Endothelial cell of umbilical vein (primary cell): ENCODE measurements around the gene RANBP2. TPM values are rescaled to one million over a fixed set of nuclear protein-coding genes. Genes with fewer than 3 reads are reported as not detected.

ENCODE experiments used
- BruUV-seq: library from RNA; stranded (reverse); fragments of 400-500 nt; replicated peaks from 2 replicates; lab custom pipeline; 2021; lab: Mats Ljungman, UMichigan
- CTCF ChIA-PET: fragments of 300-600, 350-600 bp; sonication (Branson Sonifier 250); formaldehyde crosslinking; loops from one replicate; lab custom pipeline; 2021; ENCODE audit warnings: antibody characterized with exemption, inconsistent platforms; lab: Charles Lee
- POLR2A ChIA-PET: fragments of 300-600, 350-600 bp; sonication (Branson Sonifier 250); formaldehyde crosslinking; loops from one replicate; lab custom pipeline; 2021; ENCODE audit warnings: antibody characterized with exemption, inconsistent platforms; lab: Charles Lee
- DNase-seq: peaks from one replicate; pipeline ENCODE4 v3.0.0-alpha.2; 2011; ENCODE audit warnings: low read depth, low spot score
- FAIRE-seq: peaks from 2 replicates; lab custom pipeline; 2011; peaks lifted over from hg19 to GRCh38; lab: Jason Lieb, UNC
- H2AFZ ChIP-seq: 2 replicates; pipeline ENCODE4 v1.6.0; 2012; ENCODE audit warnings: low read depth, low read length, control low read depth, inconsistent platforms
- H3K27ac ChIP-seq: 2 replicates; pipeline ENCODE4 v1.5.1; 2011; ENCODE audit warnings: low read depth, mild to moderate bottlenecking, control low read depth, low read length, moderate library complexity; ENCODE audit not compliant: insufficient read depth
- H3K27me3 ChIP-seq, 2 experiments: 2 replicates each; pipeline versions ENCODE4 v1.6.0 to v1.6.1; 2011; ENCODE audit warnings: low read length in 2 of 2, mixed read lengths in 1 of 2; ENCODE audit not compliant: control insufficient read depth in 2 of 2, insufficient read depth in 2 of 2
- H3K36me3 ChIP-seq, 2 experiments: 2 replicates in 1 of 2; 3 replicates in 1 of 2; pipeline ENCODE4 v1.5.1; 2011; ENCODE audit warnings: low read length in 2 of 2, mild to moderate bottlenecking in 1 of 2, moderate library complexity in 1 of 2; ENCODE audit not compliant: control insufficient read depth in 2 of 2, insufficient read depth in 2 of 2; ENCODE audit errors: extremely low read depth in 1 of 2
- H3K4me1 ChIP-seq: 3 replicates; pipeline ENCODE4 v1.5.1; 2011; ENCODE audit warnings: mild to moderate bottlenecking, low read length; ENCODE audit not compliant: control insufficient read depth, insufficient read depth; ENCODE audit errors: extremely low read depth
- H3K4me2 ChIP-seq: 2 replicates; pipeline ENCODE4 v1.6.1; 2011; ENCODE audit warnings: low read length, control low read depth, mixed read lengths; ENCODE audit not compliant: insufficient read depth
- H3K4me3 ChIP-seq, 3 experiments: fragments of 200-600 bp in 1 of 3; sonication (generic), shearing (Covaris generic) in 1 of 3; replicated peaks in 1 of 3; 2 replicates each; pipeline ENCODE4 v1.5.1; 2011 to 2016; ENCODE audit warnings: control low read depth in 3 of 3, low read length in 3 of 3, mild to moderate bottlenecking in 2 of 3, inconsistent platforms in 1 of 3, low read depth in 1 of 3, moderate library complexity in 1 of 3; ENCODE audit not compliant: insufficient read depth in 1 of 3
- H3K79me2 ChIP-seq: 2 replicates; pipeline ENCODE4 v1.6.0; 2012; ENCODE audit warnings: low read length, inconsistent platforms; ENCODE audit not compliant: control insufficient read depth, insufficient read depth
- H3K9ac ChIP-seq: replicated peaks from 2 replicates; pipeline ENCODE3; 2011; ENCODE audit warnings: low read length, control low read depth; ENCODE audit not compliant: insufficient read depth; ENCODE audit errors: extremely low read depth
- H3K9me1 ChIP-seq: replicated peaks from 3 replicates; pipeline ENCODE4 v1.6.0; 2011; ENCODE audit warnings: mild to moderate bottlenecking, low read length; ENCODE audit not compliant: control insufficient read depth, insufficient read depth; ENCODE audit errors: extremely low read depth
- H3K9me3 ChIP-seq: replicated peaks from 2 replicates; pipeline ENCODE4 v1.5.1; 2012; ENCODE audit warnings: low read length, inconsistent platforms; ENCODE audit not compliant: control insufficient read depth, insufficient read depth
- H4K20me1 ChIP-seq: replicated peaks from 2 replicates; pipeline ENCODE3; 2011; ENCODE audit warnings: mild to moderate bottlenecking, low read length; ENCODE audit not compliant: control insufficient read depth, insufficient read depth; ENCODE audit errors: extremely low read depth
- CTCF ChIP-seq, 2 donors: IDR thresholded peaks; 1 replicate in 1 of 2; 2 replicates in 1 of 2; pipeline ENCODE4 v1.5.1; 2011; ENCODE audit warnings: low read length in 2 of 2, mild to moderate bottlenecking in 2 of 2, moderate library complexity in 2 of 2, control low read depth in 1 of 2, inconsistent platforms in 1 of 2, low read depth in 1 of 2; ENCODE audit not compliant: insufficient read depth in 1 of 2; ENCODE audit errors: extremely low read depth in 1 of 2
- EZH2 ChIP-seq: IDR thresholded peaks from 2 replicates; pipeline ENCODE4 v1.6.1; 2012; ENCODE audit warnings: borderline replicate concordance, low read depth, mild to moderate bottlenecking, moderate library complexity, low read length, inconsistent platforms; ENCODE audit not compliant: severe bottlenecking
- FOS ChIP-seq: IDR thresholded peaks from 2 replicates; pipeline ENCODE4 v1.6.1; 2011; ENCODE audit warnings: mild to moderate bottlenecking, low read length, moderate library complexity, borderline replicate concordance; ENCODE audit not compliant: insufficient read depth
- GATA2 ChIP-seq: IDR thresholded peaks from 2 replicates; pipeline ENCODE4 v1.7.0; 2011; ENCODE audit warnings: low read depth, mild to moderate bottlenecking, moderate library complexity, mixed read lengths, low read length; ENCODE audit not compliant: insufficient read length, insufficient read depth
- JUN ChIP-seq: IDR thresholded peaks from 2 replicates; pipeline ENCODE4 v1.6.1; 2011; ENCODE audit warnings: borderline replicate concordance, low read depth; ENCODE audit not compliant: insufficient read length, insufficient read depth
- MAX ChIP-seq: IDR thresholded peaks from 2 replicates; pipeline ENCODE4 v1.6.1; 2011; ENCODE audit not compliant: insufficient read depth, insufficient read length
- POLR2A ChIP-seq: IDR thresholded peaks from 2 replicates; pipeline ENCODE4 v1.6.1; 2012; ENCODE audit warnings: low read depth, mild to moderate bottlenecking, control low read depth, low read length
- dilution Hi-C: fragments of 300-500 bp; cut with MboI; formaldehyde crosslinking; loops from one replicate; pipeline ENCODE4 v1.15.0; 2019; ENCODE audit warnings: low sequenced_read_pairs; ENCODE audit not compliant: extremely low pct_ligation_motif_present
- intact Hi-C: fragments of 100-400 bp; cut with micrococcal nuclease; formaldehyde crosslinking; loops from one replicate; pipeline ENCODE4 v1.10.0; 2022
- polyA plus RNA-seq, 4 experiments: library from polyadenylated mRNA; depleted of rRNA in 3 of 4; stranded (reverse) in 3 of 4; unstranded in 1 of 4; fragments of >200 nt; gene quantifications; 2 replicates each; pipeline versions ENCODE4 v1.2.1 to v1.2.3, GENCODE V29; 2011 to 2012; ENCODE audit warnings: missing spikeins in 1 of 4
- total RNA-seq: library from RNA; stranded (reverse); gene quantifications from 2 replicates; pipeline ENCODE4 v1.2.3, GENCODE V29; 2021

RANBP2 gene
- total and polyA plus RNA-seq, 2 donors (not counting 3 experiments of a cell fraction or from before 2014, with no cell fraction given): 7.2 to 79.4 TPM

DNA sequence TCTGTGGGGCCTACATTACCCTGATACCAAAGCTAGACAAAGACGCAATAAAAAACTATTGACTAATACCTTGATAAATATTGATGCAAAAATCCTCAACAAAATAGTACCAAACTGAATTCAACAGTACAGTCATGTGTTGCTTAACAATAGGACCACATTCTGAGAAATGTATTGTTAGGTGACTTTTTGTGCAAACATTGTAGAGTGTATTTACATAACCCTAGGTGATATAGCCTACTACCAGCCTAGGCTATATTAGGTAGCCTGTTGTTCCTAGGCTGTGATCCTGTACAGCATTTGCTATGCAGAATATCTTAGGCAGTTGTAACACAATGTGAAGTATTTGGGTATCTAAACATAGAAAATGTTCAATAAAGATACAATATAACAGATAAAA, 104.0 kb downstream of the RANBP2 start:
- intact Hi-C loops: no loop called here
- Histone ChIP-seq H3K9ac (no peak overlapping the region), H3K79me2 (no peaks in the 10 kb centered on the region), H3K4me1 (no peaks in the 10 kb centered on the region), H2AFZ (no peak overlapping the region), H3K4me2 (no peak overlapping the region), H3K9me3 (no peaks in the 10 kb centered on the region), H4K20me1 (no peaks in the 10 kb centered on the region), H3K27ac (no peak overlapping the region), H3K36me3 (peaks cover 3 to 5% of the 10 kb centered on the region in 2 experiments), H3K9me1 (no peaks in the 10 kb centered on the region), H3K4me3 (no peak overlapping the region), H3K27me3 (no peaks in the 10 kb centered on the region)
- FAIRE-seq (no peak), DNase-seq (no peak)
- BruUV-seq: no TSS peak
- dilution Hi-C loops: no loop called here
- TF ChIP-seq CTCF (IDR thresholded peaks at IDR 0.05; ENCODE audit: extremely low read depth in 1 of 2, insufficient read depth in 1 of 2, low read depth in 1 of 2, low read length in 2 of 2): no peak
- TF ChIP-seq EZH2: no peak
- TF ChIP-seq MAX: no peak
- TF ChIP-seq JUN: no peak
- no peak for TF ChIP-seq GATA2
- TF ChIP-seq POLR2A: no peak
- no peak for TF ChIP-seq FOS
- ChIA-PET POLR2A (interaction anchor here (0.6 kb wide), 1 partner anchor 738 kb away, joined by 3 read pairs; no protein-coding TSS in a partner anchor), CTCF (no interaction called here)
